WTC11 (cell line): ENCODE data around the gene CHD9.

Experiments used
- FOXP4 ChIP-seq: sonication (generic); formaldehyde crosslinking; IDR thresholded peaks from 2 replicates; pipeline ENCODE4 v1.8.0; 2022; ENCODE audit warnings: mild to moderate bottlenecking, missing genetic modification reagents
- USF1 ChIP-seq: sonication (generic); formaldehyde crosslinking; IDR thresholded peaks from 2 replicates; pipeline ENCODE4 v1.8.0; 2022; ENCODE audit warnings: mild to moderate bottlenecking, missing genetic modification reagents
- USF2 ChIP-seq: sonication (generic); formaldehyde crosslinking; IDR thresholded peaks from 2 replicates; pipeline ENCODE4 v1.8.1; 2023; ENCODE audit warnings: mild to moderate bottlenecking, missing genetic modification reagents, moderate library complexity

- TF ChIP-seq USF2 (CRISPR knock-in tag) (no peak), USF1 (CRISPR knock-in tag) (no peak), FOXP4 (CRISPR knock-in tag) (no peak)
These were observed 49.0 kb downstream of the CHD9 start for GRCh38 chr16:53103811-53104210.
